GM21737 (cell line): ENCODE results near the gene PLEKHH2.

Experiments
- ATAC-seq: cut with Tn5 transposase; IDR thresholded peaks from one replicate; pipeline ENCODE4 v1.9.1; 2021; ENCODE audit warnings: mild to moderate bottlenecking, moderate library complexity; ENCODE audit not compliant: unreplicated experiment

PLEKHH2 gene

DNA sequence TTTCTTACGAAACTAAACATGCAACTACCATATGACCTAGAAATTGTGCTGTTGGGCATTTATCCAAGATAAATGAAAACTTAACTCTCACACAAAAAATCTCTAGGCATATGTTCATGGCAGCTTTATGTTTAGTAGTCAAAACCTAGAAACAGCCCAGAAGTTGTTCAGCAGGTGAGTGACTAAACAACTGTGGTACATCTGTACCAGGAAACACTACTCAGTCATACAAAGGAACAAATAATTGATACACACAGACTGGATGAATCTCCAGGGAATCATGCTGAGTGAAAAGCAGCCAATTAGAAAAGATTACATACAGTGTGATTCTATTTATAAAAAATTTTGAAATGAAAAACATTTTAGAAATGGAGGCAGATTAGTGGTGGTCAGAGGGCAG lies 166.1 kb downstream of the PLEKHH2 start:
- no peak for ATAC-seq

DNA sequence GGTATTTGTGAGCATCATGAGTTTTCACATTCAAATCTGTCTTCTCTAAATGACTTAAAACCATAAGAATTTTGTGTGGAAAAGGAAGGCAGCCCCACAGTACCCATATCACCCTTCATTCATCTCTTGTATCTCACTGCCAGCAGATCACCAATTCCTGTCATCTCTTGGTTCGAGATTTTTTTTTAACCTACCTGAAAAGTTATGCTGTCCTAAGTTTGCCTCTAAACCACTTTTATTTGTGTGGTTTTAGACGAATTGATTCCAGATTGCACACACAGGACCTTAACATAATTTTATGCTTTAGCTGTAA lies 169.6 kb downstream of the PLEKHH2 start:
- ATAC-seq, result no peak

DNA sequence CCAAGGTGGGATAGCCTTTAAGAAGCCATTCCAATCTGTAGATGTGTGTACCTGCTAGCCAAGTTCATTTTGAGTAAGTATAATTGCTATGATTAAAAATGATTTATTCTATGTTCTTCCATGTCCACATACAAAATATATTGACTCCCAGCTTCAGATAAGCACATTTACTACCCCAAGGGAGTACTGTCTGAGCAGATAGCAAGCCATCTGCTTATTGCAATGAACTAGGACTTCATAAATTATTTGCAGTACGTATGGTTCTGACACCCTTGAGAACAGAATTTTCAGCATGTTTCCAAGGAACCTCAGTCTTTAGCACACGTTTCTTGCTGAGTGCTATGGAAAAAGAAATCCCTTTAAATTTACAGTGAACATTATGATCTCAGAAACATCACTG lies 173.4 kb downstream of the PLEKHH2 start:
- ATAC-seq, result no peak

DNA sequence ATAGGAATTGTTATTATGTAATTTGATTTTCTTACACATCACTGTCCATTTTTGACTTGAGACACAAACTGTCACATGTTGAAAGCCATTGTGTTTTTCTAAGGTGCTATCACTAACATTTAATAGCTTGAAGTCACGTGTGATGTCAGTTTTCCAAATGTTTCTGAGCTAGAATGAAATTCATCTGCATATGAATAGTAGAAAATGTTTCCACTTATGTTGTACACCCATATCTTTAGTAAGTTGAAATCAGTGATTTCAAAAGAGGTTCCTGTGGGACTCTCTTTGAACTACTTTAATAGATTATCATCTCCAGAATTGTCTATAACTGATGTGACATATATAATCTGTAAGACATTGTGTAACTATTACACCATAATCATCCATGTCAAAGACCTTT lies 173.8 kb downstream of the PLEKHH2 start:
- no peak for ATAC-seq

DNA sequence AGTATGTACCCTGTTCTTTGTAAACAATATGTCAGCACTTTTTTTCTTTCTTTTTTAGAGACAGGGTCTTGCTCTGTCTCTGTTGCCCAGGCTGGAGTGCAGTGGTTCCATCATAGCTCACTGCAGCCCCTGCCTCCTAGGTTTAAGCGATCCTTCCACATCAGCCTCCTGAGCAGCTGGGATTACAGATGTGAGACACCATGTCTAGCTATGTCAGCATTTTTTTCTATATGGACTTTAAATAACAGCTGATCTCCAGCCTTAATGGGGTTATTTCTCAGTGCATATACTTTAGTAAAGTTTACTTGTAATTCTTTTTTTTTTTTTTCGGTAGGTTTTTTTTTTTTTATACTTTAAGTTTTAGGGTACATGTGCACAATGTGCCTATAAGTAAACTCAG lies 174.9 kb downstream of the PLEKHH2 start:
- ATAC-seq, result no peak

DNA sequence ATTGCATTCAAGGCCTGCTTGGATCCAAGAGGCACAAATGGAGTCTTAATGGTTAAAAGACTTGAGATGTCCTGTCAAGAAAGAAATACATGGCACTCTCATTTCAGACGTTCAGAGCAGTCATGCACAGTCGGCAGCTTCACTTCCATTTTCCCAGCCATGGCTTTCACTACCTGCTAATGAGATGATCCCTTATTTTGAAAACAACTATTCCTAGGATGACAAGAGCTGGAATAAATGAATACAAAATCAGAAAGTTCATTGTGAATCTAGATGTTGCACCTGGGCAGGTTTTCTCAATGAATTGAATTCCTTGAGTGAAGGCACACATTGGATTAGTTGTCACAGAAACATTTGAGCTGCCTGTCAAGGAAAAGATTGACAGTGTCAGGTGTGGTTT lies 175.9 kb downstream of the PLEKHH2 start:
- ATAC-seq, result no peak

DNA sequence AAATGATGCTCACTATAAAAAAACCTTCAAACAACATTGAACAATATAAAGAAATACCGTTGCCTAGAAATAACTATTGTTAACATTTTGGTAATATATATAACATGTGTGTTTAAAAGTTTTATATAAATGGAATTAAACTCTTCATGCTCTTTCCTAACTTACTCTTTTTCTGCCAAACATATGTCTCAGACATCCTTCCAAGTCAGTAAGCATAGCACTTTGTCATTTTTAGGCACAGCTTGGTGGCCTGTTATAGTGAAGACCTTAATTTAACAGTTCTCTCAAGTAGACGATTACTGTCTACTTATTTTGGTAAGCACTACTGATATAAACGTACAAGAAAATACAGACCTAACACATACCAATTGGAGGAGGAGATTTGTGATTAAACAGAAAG lies 177.7 kb downstream of the PLEKHH2 start:
- no peak for ATAC-seq
